ENCODE results near the gene OR4B1.
"Not testable (repeated sequence)": the region's sequence is repeated elsewhere in the genome, so short reads cannot be mapped to it uniquely, and the experiment has no call there.

Gene OR4B1

DNA sequence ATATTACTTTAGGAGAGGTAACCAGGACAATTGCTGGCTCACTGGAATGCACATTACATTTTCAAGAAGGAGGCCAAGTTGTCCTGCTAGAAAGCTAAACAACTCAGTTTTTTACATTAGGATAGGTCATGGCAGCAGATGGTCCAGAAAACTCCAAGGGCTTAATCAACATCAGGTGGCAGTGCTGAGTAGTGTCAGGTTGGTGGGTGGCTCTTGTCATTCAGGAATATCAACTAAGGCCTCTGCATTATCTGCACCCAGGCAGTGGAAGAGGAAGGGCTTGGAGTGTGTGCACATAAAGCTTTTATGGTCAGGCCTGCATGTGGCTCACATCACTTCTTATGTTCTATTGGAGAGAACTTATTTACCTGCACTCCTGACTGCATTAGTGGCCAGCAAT is 32.2 kb upstream of the OR4B1 start:
- no peaks in the 10 kb centered on the region for H3K36me3 ChIP-seq (ENCODE audit: control insufficient read depth, insufficient read depth, low read length)
- no peaks in the 10 kb centered on the region for H3K9me3 ChIP-seq (ENCODE audit: control insufficient read depth, low read length)
- no peak overlapping the region for H3K27ac ChIP-seq (ENCODE audit: low read depth, low read length, severe bottlenecking)
- H3K4me1 ChIP-seq (ENCODE audit: control insufficient read depth, insufficient read depth, low read length, poor library complexity, severe bottlenecking): no peaks in the 10 kb centered on the region
- no peak overlapping the region for H3K4me3 ChIP-seq (ENCODE audit: extremely low read depth, insufficient read depth, low read length, poor library complexity, severe bottlenecking)

DNA sequence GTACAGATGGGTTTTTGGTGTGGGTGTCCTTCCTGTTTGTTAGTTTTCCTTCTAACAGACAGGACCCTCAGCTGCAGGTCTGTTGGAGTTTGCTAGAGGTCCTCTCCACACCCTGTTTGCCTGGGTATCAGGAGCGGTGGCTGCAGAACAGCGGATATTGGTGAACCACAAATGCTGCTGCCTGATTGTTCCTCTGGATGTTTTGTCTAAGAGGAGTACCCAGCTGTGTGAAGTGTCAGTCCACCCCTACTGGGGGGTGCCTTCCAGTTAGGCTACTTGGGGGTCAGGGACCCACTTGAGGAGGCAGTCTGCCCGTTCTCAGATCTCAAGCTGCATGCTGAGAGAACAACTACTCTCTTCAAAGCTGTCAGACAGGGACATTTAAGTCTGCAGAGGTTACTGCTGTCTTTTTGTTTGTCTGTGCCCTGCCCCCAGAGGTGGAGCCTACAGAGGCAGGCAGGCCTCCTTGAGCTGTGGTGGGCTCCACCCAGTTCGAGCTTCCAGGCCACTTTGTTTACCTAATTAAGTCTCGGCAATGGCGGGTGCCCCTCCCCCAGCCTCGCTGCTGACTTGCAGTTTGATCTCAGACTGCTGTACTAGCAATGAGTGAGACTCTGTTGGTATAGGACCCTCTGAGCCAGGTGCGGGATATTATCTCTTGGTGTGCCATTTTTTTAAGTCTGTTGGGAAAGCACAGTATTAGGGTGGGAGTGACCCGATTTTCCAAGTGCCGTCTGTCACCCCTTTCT is 25.5 kb upstream of the OR4B1 start:
- H3K9me3 ChIP-seq (ENCODE audit: control insufficient read depth, low read length); H3K36me3 ChIP-seq (ENCODE audit: control insufficient read depth, insufficient read depth, low read length); H3K4me3 ChIP-seq (ENCODE audit: extremely low read depth, insufficient read depth, low read length, poor library complexity, severe bottlenecking); H3K4me1 ChIP-seq (ENCODE audit: control insufficient read depth, insufficient read depth, low read length, poor library complexity, severe bottlenecking); H3K27ac ChIP-seq (ENCODE audit: low read depth, low read length, severe bottlenecking): not testable (repeated sequence)
- 58 to 75% methylated on average over 4 to 9 of the region's 10 CpGs for WGBS, 2 experiments (ENCODE audit: insufficient coverage in 2 of 2)

DNA sequence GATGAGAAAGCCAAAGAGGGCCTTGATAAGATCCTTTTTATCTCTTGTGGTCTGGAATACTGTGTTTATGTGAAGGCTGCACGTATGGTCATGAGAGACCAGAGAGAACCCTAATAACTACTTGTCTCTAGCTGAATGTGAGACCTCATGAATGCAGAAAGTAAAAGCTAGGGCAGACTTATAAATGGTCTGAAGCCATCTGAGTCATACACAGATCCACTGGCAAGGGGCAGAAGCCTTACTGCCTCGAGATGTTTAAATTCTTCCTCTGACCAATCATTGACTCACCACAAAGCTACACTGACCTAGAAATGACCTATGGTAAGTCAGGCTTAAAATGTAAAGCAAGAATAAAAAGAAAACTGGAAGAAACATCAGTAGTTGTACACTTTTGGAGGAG is 22.7 kb upstream of the OR4B1 start:
- Histone ChIP-seq H3K36me3 (ENCODE audit: control insufficient read depth, insufficient read depth, low read length) (no peaks in the 10 kb centered on the region), H3K9me3 (ENCODE audit: control insufficient read depth, low read length) (peaks cover 11% of the 10 kb centered on the region), H3K4me3 (ENCODE audit: extremely low read depth, insufficient read depth, low read length, poor library complexity, severe bottlenecking) (no peak overlapping the region), H3K4me1 (ENCODE audit: control insufficient read depth, insufficient read depth, low read length, poor library complexity, severe bottlenecking) (no peaks in the 10 kb centered on the region), H3K27ac (ENCODE audit: low read depth, low read length, severe bottlenecking) (no peak overlapping the region)
- WGBS, 2 experiments (ENCODE audit: insufficient coverage in 2 of 2): no CpG with 5 or more reads among the region's 2 CpGs

DNA sequence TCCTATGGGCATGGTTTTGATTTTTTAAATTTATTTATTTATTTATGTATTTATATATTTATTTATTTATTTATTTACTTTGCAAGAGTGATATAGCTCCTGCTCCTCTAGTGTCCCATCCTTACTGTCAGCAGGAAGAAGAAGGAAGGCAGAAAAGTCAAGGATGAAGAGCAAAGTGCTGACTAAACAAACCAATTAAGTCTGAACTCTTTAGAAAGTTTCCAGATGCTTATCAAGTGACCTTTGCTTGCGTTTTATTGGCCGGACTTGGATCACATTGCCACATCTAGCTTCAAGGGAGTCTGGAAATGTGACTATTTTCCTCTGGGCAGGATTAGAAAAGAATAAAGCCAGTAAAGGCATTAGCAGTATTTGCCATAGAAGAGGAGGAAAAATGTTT is 8.7 kb upstream of the OR4B1 start:
- no peak overlapping the region for H3K27ac ChIP-seq (ENCODE audit: low read depth, low read length, severe bottlenecking)
- H3K9me3 ChIP-seq (ENCODE audit: control insufficient read depth, low read length): peaks cover 7% of the 10 kb centered on the region
- 78 to 90% methylated on average over 2 of the region's 2 CpGs for WGBS, 2 experiments (ENCODE audit: insufficient coverage in 2 of 2)
- no peaks in the 10 kb centered on the region for H3K36me3 ChIP-seq (ENCODE audit: control insufficient read depth, insufficient read depth, low read length)
- no peaks in the 10 kb centered on the region for H3K4me1 ChIP-seq (ENCODE audit: control insufficient read depth, insufficient read depth, low read length, poor library complexity, severe bottlenecking)
- H3K4me3 ChIP-seq (ENCODE audit: extremely low read depth, insufficient read depth, low read length, poor library complexity, severe bottlenecking): no peak overlapping the region

DNA sequence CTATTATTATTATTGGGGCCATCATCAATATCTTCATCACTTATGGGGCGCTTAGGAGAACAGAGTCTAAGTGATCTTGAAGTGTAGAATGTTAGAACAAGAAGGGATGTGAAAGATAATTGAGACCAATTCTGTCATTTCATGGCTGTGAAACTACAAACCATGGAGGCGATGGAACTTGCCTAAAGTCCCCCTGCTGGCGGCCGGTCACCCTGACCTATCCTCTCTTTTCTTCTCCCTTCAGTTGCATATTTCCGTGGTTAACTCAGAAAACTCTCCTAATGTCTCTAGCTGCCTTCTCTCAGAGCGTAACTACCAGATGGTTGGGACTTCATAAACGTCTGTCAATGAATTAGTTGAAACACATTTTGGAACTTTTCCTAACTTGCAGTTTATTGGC is 6.6 kb upstream of the OR4B1 start:
- WGBS, 2 experiments (ENCODE audit: insufficient coverage in 2 of 2): 25 to 42% methylated on average over 4 to 5 of the region's 7 CpGs
- peaks cover 17% of the 10 kb centered on the region for H3K9me3 ChIP-seq (ENCODE audit: control insufficient read depth, low read length)
- H3K4me1 ChIP-seq (ENCODE audit: control insufficient read depth, insufficient read depth, low read length, poor library complexity, severe bottlenecking): no peaks in the 10 kb centered on the region
- H3K36me3 ChIP-seq (ENCODE audit: control insufficient read depth, insufficient read depth, low read length): no peaks in the 10 kb centered on the region
- H3K4me3 ChIP-seq (ENCODE audit: extremely low read depth, insufficient read depth, low read length, poor library complexity, severe bottlenecking): no peak overlapping the region
- H3K27ac ChIP-seq (ENCODE audit: low read depth, low read length, severe bottlenecking): no peak overlapping the region

DNA sequence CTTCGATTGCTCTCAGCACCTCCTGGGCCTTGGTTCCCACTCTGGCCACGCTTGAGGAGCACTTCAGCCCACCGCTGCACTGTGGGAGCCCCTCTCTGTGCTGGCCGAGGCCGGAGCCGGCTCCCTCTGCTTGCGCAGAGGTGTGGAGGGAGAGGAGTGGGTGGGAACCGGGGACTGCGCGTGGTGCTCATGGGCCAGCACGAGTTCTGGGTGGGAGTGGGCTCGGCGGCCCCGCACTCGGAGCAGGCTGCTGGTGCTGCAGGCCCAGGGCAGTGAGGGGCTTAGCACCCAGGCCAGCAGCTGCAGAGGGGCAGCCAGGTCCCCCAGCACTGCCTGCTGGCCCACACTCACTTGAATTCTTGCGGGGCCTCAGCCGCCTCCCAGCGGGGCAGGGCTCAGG is 12.2 kb downstream of the OR4B1 start:
- Histone ChIP-seq H3K4me1 (ENCODE audit: control insufficient read depth, insufficient read depth, low read length, poor library complexity, severe bottlenecking) (no peaks in the 10 kb centered on the region), H3K9me3 (ENCODE audit: control insufficient read depth, low read length) (peaks cover 19% of the 10 kb centered on the region), H3K36me3 (ENCODE audit: control insufficient read depth, insufficient read depth, low read length) (no peaks in the 10 kb centered on the region), H3K27ac (ENCODE audit: low read depth, low read length, severe bottlenecking) (no peak overlapping the region), H3K4me3 (ENCODE audit: extremely low read depth, insufficient read depth, low read length, poor library complexity, severe bottlenecking) (no peak overlapping the region)
- 84 to 90% methylated on average over 11 to 12 of the region's 18 CpGs for WGBS, 2 experiments (ENCODE audit: insufficient coverage in 2 of 2)

DNA sequence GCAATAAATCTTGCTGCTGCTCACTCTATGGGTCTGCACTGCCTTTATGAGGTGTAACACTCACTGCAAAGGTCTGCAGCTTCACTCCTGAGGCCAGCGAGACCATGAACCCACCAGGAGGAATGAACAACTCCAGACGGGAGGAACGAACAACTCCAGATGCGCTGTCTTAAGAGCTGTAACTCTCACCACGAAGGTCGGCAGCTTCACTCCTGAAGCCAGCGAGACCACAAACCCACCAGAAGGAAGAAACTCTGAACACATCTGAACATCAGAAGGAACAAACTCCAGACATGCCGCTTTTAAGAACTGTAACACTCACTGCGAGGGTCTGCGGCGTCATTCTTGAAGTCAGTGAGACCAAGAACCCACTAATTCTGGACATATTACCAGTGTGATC is 13.4 kb downstream of the OR4B1 start:
- WGBS, 2 experiments (ENCODE audit: insufficient coverage in 2 of 2): 84 to 87% methylated on average over 10 to 11 of the region's 11 CpGs

DNA sequence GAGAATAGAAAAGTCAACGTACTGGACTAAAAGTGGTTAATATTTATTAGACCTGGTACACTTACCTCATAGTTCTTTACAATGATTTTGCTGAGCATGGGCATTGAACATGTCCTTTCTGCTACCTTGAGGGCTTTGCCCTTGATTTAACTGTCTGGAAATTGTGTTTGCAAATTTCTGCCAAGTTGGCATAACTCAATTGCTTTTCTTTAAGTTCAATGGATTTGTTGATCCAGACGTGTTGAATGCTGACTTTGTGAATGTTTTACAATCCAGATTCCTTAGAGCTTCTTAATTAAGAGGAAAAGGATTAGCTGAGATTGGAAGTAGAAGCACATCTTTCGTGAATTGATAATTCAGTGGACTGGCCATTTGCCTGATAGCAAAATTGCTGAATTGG is 21.1 kb downstream of the OR4B1 start:
- H3K4me3 ChIP-seq (ENCODE audit: extremely low read depth, insufficient read depth, low read length, poor library complexity, severe bottlenecking): no peak overlapping the region
- peaks cover 13% of the 10 kb centered on the region for H3K9me3 ChIP-seq (ENCODE audit: control insufficient read depth, low read length)
- 45 to 71% methylated on average over 2 of the region's 3 CpGs for WGBS, 2 experiments (ENCODE audit: insufficient coverage in 2 of 2)
- H3K27ac ChIP-seq (ENCODE audit: low read depth, low read length, severe bottlenecking): no peak overlapping the region
- H3K36me3 ChIP-seq (ENCODE audit: control insufficient read depth, insufficient read depth, low read length): no peaks in the 10 kb centered on the region
- no peaks in the 10 kb centered on the region for H3K4me1 ChIP-seq (ENCODE audit: control insufficient read depth, insufficient read depth, low read length, poor library complexity, severe bottlenecking)

More for the DNA sequence above, 13.4 kb downstream of the OR4B1 start:
- H3K4me1 ChIP-seq (ENCODE audit: control insufficient read depth, insufficient read depth, low read length, poor library complexity, severe bottlenecking); H3K27ac ChIP-seq (ENCODE audit: low read depth, low read length, severe bottlenecking); H3K36me3 ChIP-seq (ENCODE audit: control insufficient read depth, insufficient read depth, low read length); H3K4me3 ChIP-seq (ENCODE audit: extremely low read depth, insufficient read depth, low read length, poor library complexity, severe bottlenecking): not testable (repeated sequence)
- peaks cover 19% of the 10 kb centered on the region for H3K9me3 ChIP-seq (ENCODE audit: control insufficient read depth, low read length)

DNA sequence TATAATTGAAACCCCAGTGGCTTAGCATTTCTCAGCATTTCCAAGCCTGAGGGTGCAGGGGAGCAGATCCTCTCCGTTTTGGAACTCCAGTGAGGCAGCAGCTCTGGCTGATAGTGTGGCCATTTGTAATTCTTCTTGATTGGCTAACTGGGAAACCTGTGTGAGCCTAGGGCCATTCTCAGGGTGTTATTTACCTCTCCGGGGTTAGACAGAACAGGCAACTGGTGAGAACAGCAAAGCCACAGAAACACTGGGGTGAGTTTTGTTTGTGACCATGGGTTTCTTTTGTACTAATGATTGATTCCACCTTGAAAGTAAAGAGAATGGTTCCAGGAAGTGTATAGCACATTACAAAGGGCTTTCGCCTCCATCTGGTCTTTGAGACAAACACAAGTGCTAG is 25.9 kb downstream of the OR4B1 start:
- H3K36me3 ChIP-seq (ENCODE audit: control insufficient read depth, insufficient read depth, low read length): no peaks in the 10 kb centered on the region
- H3K4me1 ChIP-seq (ENCODE audit: control insufficient read depth, insufficient read depth, low read length, poor library complexity, severe bottlenecking): no peaks in the 10 kb centered on the region
- no peak overlapping the region for H3K4me3 ChIP-seq (ENCODE audit: extremely low read depth, insufficient read depth, low read length, poor library complexity, severe bottlenecking)
- WGBS, 2 experiments (ENCODE audit: insufficient coverage in 2 of 2): 60 to 90% methylated on average over 2 of the region's 3 CpGs
- no peak overlapping the region for H3K27ac ChIP-seq (ENCODE audit: low read depth, low read length, severe bottlenecking)
- peaks cover 15% of the 10 kb centered on the region for H3K9me3 ChIP-seq (ENCODE audit: control insufficient read depth, low read length)

DNA sequence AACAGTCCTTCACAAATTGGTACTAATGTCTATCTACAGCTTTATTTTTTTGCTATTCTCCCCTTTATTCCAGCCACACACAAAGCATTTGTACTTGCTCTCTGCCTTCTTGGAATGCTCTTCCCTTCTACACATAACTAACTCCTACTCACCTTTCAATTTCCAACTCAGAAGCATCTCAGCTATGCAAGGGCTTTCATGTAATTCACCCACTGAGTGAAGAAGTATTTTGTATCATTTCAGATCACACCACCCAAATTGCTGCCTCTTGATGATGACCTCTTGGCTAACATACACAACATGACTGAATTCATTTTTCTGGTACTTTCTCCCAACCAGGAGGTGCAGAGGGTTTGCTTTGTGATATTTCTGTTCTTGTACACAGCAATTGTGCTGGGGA is 28.2 kb downstream of the OR4B1 start, which contains the start of gene OR4X2:
Gene OR4X2 (plus strand): TSS at position 301 of the 400 bp plus-strand sequence. CDS start 0 bp downstream, at position 301.
- Histone ChIP-seq H3K4me1 (ENCODE audit: control insufficient read depth, insufficient read depth, low read length, poor library complexity, severe bottlenecking) (no peaks in the 10 kb centered on the region), H3K27ac (ENCODE audit: low read depth, low read length, severe bottlenecking) (no peak within 1 kb of the TSS), H3K36me3 (ENCODE audit: control insufficient read depth, insufficient read depth, low read length) (no peaks in the 10 kb centered on the region), H3K9me3 (ENCODE audit: control insufficient read depth, low read length) (peaks cover 22% of the 10 kb centered on the region), H3K4me3 (ENCODE audit: extremely low read depth, insufficient read depth, low read length, poor library complexity, severe bottlenecking) (no peak within 1 kb of the TSS)

DNA sequence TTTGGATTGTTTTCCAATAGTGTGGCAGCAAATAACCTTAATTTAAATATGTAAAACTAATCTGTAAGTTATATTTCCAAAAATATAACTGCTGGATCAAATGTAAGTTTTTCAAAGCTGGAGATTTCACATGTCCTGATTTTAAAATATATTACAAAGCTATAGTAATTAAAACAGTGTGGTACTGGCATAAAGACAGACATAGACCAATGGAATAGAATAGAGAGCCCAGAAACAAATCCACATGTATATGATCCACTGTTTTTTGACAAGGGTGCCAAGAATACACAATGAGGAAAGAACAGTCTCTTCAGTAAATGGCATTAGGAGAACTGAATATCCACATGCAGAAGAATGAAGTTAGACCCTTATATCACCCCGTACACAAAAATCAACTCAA is 32.3 kb downstream of the OR4B1 start:
- H3K4me1 ChIP-seq (ENCODE audit: control insufficient read depth, insufficient read depth, low read length, poor library complexity, severe bottlenecking): no peaks in the 10 kb centered on the region
- no CpG with 5 or more reads among the region's 1 CpG for WGBS, 2 experiments (ENCODE audit: insufficient coverage in 2 of 2)
- H3K36me3 ChIP-seq (ENCODE audit: control insufficient read depth, insufficient read depth, low read length): no peaks in the 10 kb centered on the region
- H3K4me3 ChIP-seq (ENCODE audit: extremely low read depth, insufficient read depth, low read length, poor library complexity, severe bottlenecking): no peak overlapping the region
- peaks cover 24% of the 10 kb centered on the region for H3K9me3 ChIP-seq (ENCODE audit: control insufficient read depth, low read length)
- no peak overlapping the region for H3K27ac ChIP-seq (ENCODE audit: low read depth, low read length, severe bottlenecking)
